GM10266 (cell line): ENCODE data around the gene ZMYND8.
"Not testable (repeated sequence)": the region's sequence is repeated elsewhere in the genome, so short reads cannot be mapped to it uniquely, and the experiment has no call there.

ENCODE experiments used
- DNase-seq: peaks from one replicate; pipeline ENCODE4 v3.0.0; 2012; ENCODE audit errors: extremely low spot score
- TF ChIP-seq, protein P1 (sequence below): IDR thresholded peaks from 2 replicates; pipeline ENCODE4 v1.5.1; 2012; ENCODE audit warnings: mild to moderate bottlenecking, low read depth; ENCODE audit not compliant: control insufficient read depth, insufficient read depth; ENCODE audit errors: missing control alignments

ZMYND8 gene

GRCh38 chr20:47265214-47265613 is 91.3 kb downstream of the ZMYND8 start:
- no peak for DNase-seq
- TF ChIP-seq, protein P1, sequence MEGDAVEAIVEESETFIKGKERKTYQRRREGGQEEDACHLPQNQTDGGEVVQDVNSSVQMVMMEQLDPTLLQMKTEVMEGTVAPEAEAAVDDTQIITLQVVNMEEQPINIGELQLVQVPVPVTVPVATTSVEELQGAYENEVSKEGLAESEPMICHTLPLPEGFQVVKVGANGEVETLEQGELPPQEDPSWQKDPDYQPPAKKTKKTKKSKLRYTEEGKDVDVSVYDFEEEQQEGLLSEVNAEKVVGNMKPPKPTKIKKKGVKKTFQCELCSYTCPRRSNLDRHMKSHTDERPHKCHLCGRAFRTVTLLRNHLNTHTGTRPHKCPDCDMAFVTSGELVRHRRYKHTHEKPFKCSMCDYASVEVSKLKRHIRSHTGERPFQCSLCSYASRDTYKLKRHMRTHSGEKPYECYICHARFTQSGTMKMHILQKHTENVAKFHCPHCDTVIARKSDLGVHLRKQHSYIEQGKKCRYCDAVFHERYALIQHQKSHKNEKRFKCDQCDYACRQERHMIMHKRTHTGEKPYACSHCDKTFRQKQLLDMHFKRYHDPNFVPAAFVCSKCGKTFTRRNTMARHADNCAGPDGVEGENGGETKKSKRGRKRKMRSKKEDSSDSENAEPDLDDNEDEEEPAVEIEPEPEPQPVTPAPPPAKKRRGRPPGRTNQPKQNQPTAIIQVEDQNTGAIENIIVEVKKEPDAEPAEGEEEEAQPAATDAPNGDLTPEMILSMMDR, result no peak

- DNase-seq, result not testable (repeated sequence)
Observed at GRCh38 chr20:47264137-47264769, 92.2 kb downstream of the ZMYND8 start.

GRCh38 chr20:47263465-47264084 is 92.9 kb downstream of the ZMYND8 start:
- DNase-seq, result no peak
- TF ChIP-seq, protein P1, result no peak

DNA sequence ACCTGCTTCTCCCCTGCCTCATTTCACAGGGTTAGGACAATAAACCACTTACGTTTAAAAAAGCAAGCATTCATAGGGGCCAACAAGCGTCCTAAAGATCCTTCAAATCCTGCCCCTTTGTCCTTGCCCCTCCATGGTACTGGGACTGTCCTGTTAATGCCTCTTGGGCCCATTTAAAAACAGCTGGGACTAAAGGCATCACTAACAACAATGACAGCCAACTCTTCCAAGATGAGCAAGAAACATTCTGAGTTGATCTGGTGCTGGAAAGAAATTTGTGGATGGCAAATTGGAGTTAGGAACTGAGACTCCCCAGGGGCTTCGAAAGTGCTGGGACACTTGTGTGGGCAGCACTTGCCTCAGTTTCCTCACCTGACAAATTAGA is 93.4 kb downstream of the ZMYND8 start:
- TF ChIP-seq, protein P1, result no peak
- DNase-seq, result no peak

GRCh38 chr20:47262365-47263013 is 94.0 kb downstream of the ZMYND8 start:
- peak; percentile 66 for DNase-seq
- TF ChIP-seq, protein P1, result no peak

DNA sequence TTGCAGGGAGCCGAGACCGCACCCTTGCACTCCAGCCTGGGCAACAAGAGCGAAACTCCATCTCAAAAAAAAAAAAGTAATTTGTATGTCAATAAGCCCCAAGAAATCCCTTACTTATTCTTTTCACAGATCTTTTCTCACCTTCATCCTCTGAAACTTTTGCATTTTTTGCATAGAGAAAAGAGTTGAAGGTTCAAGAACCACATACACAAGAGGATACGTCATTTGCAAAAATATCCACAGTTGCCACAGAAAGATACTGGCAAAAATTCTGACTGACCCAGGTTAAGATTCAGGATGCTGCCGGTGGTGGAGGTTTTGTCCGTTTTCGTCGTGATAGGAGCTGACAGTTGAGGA is 94.5 kb downstream of the ZMYND8 start:
- TF ChIP-seq, protein P1, result no peak
- DNase-seq, result no peak

GRCh38 chr20:47261161-47261774 is 95.2 kb downstream of the ZMYND8 start:
- not testable (repeated sequence) for DNase-seq

DNA sequence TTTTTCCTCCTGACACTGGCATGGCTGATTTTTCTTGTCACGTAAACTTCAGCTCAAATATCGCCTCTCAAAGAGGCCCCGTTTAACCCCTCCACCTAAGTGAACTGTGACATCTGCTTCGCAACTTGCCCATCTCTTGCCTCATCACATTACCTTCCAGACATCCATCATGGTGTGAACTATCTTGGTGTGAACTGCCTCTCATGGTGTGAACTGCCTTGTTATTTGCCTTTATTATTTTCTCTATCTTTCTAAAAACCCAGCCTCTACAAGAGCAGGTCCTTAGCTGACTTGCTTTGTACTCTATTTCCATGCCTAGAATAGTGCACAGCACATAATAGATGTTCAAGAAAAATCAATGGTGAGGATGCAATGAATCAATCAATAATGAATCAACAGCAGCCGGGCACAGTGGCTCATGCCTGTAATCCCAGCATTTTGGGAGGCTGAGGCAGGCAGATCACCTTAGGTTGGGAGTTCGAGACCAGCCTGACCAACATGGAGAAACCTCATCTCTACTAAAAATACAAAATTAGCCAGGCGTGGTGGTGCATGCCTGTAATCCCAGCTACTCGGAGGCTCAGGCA is 95.9 kb downstream of the ZMYND8 start:
- DNase-seq, result not testable (repeated sequence)
